Measurements from ENCODE around the gene MRPS2.

Gene MRPS2

DNA sequence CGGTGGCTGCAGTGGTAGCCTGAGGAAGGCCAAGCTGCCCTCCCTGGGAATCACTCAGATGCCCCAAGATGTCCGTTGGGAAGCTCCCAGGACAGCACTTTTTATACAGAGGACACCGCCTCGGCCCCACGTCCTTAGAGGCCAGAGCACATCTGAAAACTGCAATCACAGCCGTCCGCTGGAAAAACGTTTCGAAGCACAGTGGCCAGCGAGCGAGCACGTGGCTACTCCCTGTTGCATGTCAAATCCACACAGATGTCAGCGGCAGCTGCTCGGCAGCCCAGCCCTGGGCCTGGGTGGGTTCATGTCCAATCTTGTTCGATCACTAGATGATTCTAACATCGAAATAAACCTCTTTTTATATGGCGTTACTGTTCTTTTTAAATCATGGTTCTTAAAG lies 12.0 kb upstream of the MRPS2 start:
- no peaks in the 10 kb centered on the region for H3K4me1 Mint-ChIP-seq
- ATAC-seq (no peak), DNase-seq (no peak)
- H3K4me3 Mint-ChIP-seq = no peak overlapping the region
- peaks cover 35% of the 10 kb centered on the region for H3K27me3 Mint-ChIP-seq
- no peaks in the 10 kb centered on the region for H3K9me3 Mint-ChIP-seq
- H3K27ac Mint-ChIP-seq = no peak overlapping the region

DNA sequence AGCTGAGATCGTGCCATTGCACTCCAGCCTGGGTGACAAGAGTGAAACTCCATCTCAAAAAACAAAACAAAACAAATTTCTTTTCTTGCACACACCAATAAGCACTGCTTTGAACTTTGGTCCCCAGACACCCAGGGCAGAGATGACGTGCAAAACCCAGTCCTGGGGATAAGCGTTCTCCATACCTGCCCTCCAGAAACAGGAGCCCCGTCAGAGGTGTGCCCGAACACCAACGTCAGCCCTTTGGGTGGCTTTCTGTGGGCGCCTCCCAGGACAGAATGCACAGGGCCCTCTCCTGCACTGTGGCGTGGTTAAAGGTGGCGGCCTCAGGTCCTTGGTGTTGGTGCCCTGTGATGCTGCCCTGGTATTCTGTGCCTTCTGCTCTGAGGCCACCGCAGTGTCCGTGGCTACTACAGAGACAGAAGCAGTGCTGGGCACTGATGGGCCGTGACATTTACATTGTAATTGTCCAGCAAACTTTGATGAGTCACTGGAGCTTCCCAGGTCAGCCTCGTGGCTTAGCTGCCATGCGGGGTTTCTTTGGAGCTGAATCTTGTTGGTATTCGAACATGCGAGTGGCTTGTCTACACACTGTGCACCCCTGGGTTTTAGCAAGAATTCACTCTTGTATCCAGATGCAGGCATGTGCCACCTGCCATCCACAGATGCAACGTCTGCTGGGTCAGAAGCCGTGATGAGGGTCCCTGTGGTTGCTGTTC lies 11.1 kb upstream of the MRPS2 start:
- H3K9me3 Mint-ChIP-seq = no peaks in the 10 kb centered on the region
- H3K4me1 Mint-ChIP-seq = no peaks in the 10 kb centered on the region
- DNase-seq = no peak
- no peak overlapping the region for H3K27ac Mint-ChIP-seq
- no peak overlapping the region for H3K4me3 Mint-ChIP-seq
- H3K27me3 Mint-ChIP-seq = peaks cover 29% of the 10 kb centered on the region
- ATAC-seq = no peak

- Mint-ChIP-seq H3K9me3 (no peaks in the 10 kb centered on the region), H3K27ac (no peak overlapping the region), H3K4me3 (no peak overlapping the region), H3K4me1 (no peaks in the 10 kb centered on the region), H3K27me3 (peaks cover 27% of the 10 kb centered on the region)
- ATAC-seq = no peak
- no peak for DNase-seq
These were observed 10.2 kb upstream of the MRPS2 start for GRCh38 chr9:135490166-135490870.

- Mint-ChIP-seq H3K27ac (no peak overlapping the region), H3K9me3 (no peaks in the 10 kb centered on the region), H3K4me3 (no peak overlapping the region), H3K4me1 (no peaks in the 10 kb centered on the region), H3K27me3 (peaks cover 26% of the 10 kb centered on the region)
- DNase-seq (no peak), ATAC-seq (no peak)
These were observed 9.5 kb upstream of the MRPS2 start for GRCh38 chr9:135490980-135491464.

- Mint-ChIP-seq H3K4me1 (no peaks in the 10 kb centered on the region), H3K4me3 (no peak overlapping the region), H3K27me3 (peaks cover 26% of the 10 kb centered on the region), H3K9me3 (no peaks in the 10 kb centered on the region), H3K27ac (no peak overlapping the region)
- DNase-seq (no peak), ATAC-seq (no peak)
These were observed 8.7 kb upstream of the MRPS2 start for GRCh38 chr9:135491764-135492163.

DNA sequence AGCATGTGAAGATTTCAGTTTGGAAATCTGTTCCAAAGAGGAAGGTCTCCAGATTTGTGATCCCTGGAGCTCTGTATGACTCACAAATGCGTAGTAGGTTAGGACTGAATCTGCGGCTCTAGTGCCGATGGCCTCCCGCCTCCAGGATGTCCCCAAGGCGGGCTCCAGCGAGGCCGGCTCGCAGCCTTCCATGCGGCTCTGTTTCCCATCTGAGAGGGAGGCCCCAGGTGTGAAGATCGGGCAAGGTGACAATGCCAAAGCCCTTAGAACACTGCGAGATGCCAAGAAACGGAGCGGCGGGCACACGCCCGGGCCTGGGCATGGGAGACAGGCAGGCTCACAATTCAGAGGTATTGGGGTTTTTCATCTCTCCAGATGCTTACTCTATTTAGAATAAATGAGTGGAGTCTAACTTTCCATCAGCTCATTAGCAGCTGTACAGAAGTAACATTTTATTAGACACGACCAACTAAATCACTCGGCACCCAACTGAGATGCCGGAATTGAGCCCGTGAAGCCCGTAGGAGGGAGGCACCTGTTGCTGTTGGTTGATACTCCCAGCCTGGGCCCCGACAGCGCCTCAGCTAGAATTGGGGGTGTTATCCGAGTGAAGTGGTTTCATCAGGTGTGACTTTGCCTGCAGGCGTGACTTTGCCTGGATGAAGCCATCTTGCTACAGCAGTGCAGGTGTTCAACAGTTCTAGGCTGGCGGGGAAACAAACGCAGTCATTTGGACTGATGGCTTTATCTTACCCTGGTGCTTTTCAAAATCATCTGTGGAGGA lies 7.4 kb upstream of the MRPS2 start:
- DNase-seq (no peak), ATAC-seq (no peak)
- peaks cover 26% of the 10 kb centered on the region for H3K27me3 Mint-ChIP-seq
- no peaks in the 10 kb centered on the region for H3K9me3 Mint-ChIP-seq
- no peaks in the 10 kb centered on the region for H3K4me1 Mint-ChIP-seq
- no peak overlapping the region for H3K27ac Mint-ChIP-seq
- H3K4me3 Mint-ChIP-seq = no peak overlapping the region

DNA sequence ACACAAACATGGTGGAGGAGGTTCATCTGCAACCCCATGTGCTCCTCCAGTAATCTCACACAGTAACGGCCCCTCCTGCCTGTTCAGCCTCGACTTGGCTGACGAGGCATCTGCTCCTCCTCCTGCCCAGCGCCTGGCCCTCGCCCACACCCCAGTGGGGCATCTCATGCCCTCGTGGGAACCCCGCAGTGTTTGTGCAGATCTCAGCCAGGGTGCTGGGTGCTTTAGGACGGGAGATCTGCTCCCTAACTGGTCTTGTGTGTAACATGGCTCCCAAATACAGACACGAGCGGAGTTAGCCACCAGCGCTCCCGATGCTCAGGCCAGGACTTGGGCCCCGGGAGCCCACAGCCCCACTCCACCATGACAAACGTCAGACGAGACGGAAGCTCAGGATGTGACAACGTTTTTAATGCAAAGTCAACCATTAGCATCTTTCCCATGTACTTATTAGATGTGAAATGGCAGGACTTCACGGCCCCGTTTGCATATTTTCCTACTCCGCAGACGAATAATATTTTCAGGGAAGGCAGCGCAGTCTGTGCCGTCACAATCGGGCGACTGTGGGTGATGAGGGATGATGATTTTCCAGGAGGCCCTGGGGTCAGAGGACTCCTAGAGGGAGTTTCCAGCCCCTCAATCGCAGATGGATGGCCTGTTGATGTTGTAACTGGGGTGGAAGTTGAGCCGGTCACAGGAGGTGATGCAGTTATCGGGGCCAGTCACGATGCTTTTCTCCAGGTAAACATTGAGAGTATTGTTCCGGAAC lies 5.5 kb upstream of the MRPS2 start:
- peaks cover 6% of the 10 kb centered on the region for H3K4me1 Mint-ChIP-seq
- no peak for ATAC-seq
- no peak for DNase-seq
- no peaks in the 10 kb centered on the region for H3K9me3 Mint-ChIP-seq
- H3K27ac Mint-ChIP-seq = no peak overlapping the region
- H3K27me3 Mint-ChIP-seq = peaks cover 26% of the 10 kb centered on the region
- H3K4me3 Mint-ChIP-seq = no peak overlapping the region

DNA sequence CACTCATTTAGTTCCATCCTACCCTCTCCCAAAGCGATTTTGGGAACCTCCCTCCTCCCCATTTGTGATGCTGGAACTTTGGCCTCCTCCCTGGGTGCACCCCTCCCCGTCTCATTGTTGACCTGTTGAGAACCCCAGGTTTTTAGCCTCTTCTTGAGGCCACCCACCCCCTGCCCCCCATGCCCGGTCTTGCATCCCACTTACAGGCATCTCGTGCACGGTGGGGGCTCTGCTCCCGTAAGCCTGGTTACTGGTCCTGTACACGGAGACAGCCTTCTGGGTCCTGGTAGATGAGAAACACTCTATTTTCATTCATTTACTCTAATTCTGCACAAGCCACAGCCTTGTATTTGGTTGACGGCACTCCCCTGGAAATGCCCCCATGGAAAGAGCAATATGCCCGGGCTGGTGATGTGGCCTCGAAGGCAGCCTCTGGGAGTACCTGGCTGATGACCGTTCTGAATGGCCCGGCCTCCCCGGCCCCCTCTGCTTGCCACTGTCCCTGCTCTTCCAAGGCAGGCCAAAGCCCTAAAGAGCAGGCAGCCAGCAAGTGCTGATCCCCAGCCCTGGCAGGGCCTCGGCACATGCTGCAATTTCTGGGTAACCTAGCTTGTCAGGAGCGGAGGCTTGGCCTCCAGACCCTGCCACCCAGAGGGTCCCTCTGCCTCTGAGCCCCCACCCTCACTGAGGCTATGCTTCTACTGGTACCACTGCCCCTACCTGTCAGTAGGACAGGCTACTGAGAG lies 1.9 kb upstream of the MRPS2 start:
- Mint-ChIP-seq H3K27ac (no peak overlapping the region), H3K27me3 (peaks cover 10% of the 10 kb centered on the region), H3K4me3 (no peak overlapping the region), H3K4me1 (peaks cover 30% of the 10 kb centered on the region), H3K9me3 (no peaks in the 10 kb centered on the region)
- DNase-seq (no peak), ATAC-seq (no peak)

GRCh38 chr9:135499326-135500070 lies 984 bp upstream of the MRPS2 start:
- Mint-ChIP-seq H3K9me3 (no peaks in the 10 kb centered on the region), H3K27me3 (peaks cover 10% of the 10 kb centered on the region), H3K4me1 (peaks cover 34% of the 10 kb centered on the region), H3K4me3 (peak overlapping the region; percentile 87 to 89), H3K27ac (peak overlapping the region in 1 of 2 donors; percentile 34)
- DNase-seq (peak; percentile 69 to 80), ATAC-seq (peak; percentile 53)

GRCh38 chr9:135500071-135500524 lies 384 bp upstream of the MRPS2 start:
- no peak overlapping the region for H3K27ac Mint-ChIP-seq
- H3K27me3 Mint-ChIP-seq = peaks cover 4% of the 10 kb centered on the region
- no peaks in the 10 kb centered on the region for H3K9me3 Mint-ChIP-seq
- peak overlapping the region; percentile 89 to 94 for H3K4me3 Mint-ChIP-seq
- peak; percentile 5 for ATAC-seq
- peaks cover 34% of the 10 kb centered on the region for H3K4me1 Mint-ChIP-seq
- DNase-seq = no peak

DNA sequence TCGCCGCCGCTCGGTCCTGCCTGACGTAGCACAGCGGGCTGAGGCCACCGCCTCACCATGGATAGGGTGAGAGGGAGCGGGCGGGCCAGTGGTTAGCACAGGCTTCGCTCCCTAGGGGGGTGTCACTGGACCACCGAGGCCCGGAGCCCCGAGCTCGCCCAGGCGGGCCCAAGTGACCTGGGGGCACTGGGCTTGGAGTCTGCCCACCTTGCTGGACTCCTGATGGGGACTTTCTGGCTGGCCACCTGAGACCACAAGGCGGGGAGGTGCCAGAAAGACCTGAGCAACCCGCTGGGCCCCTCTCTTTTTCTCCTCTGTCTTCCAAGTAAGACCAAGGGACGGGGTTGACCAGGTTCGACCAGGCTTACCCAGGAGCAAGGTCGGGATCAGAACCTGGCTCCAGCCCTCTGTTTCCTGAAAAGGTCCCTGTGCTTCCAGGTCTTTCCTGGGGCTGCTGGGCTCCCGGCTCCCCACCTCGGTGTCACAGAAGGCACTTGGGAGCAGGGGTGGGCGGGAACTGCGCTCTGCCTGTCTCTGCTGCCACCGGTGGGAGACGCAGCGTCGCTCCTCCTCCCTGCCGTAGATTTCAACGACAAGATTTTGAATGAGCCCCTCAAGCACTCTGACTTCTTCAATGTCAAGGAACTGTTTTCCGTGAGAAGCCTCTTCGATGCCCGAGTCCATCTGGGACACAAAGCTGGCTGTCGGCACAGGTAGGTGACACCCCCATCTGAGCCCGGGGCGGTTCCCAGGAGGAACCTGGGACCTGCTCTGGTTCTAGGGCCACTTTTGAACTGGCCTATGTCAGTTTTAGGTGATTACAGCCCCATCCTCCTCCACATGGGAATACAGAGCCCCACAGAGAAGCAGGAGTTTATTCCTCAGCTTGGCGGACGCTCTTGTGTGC lies 1.0 kb downstream of the MRPS2 start:
- Mint-ChIP-seq H3K4me3 (peak overlapping the region; percentile 89 to 94), H3K27me3 (no peaks in the 10 kb centered on the region), H3K27ac (peak overlapping the region; percentile 78 to 98), H3K4me1 (peaks cover 34% of the 10 kb centered on the region), H3K9me3 (no peaks in the 10 kb centered on the region)
- DNase-seq = no peak
- ATAC-seq = no peak

DNA sequence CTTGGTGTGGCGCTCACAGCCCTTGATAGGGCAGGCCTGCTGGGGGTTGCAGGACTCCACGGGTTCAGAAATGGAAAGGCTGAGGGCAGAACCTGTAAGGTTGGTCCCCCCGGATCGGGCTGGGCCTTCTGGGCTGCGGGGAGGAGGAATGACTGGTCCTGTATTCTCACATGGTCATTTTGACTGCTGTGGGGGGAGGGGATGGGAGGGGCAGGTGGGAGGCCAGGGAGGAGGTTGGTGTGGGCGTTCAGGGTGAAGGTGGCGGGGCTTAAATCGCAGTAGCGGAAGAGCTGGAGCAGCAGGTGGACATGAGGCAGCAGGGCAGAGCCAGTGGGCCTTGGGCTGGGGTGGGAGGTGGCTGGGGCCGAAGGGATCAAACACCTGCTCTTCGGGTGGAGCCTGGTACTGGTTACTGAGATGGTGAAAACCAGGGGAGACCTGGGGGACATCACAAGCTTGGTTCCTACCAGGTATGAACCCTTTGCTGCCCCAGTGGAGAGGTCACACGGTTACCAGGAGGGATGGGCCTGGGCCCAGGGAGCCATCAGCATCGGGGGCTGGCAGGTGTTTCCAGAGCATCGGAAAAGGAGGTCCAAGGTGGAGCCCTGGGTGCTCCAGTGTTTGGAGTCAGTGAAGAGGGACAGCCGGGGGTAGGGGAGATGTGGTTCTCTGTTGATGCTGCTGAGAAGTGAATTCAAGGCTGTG lies 1.8 kb downstream of the MRPS2 start:
- Mint-ChIP-seq H3K27me3 (no peaks in the 10 kb centered on the region), H3K4me3 (peak overlapping the region; percentile 89 to 94), H3K4me1 (peaks cover 34% of the 10 kb centered on the region), H3K9me3 (no peaks in the 10 kb centered on the region), H3K27ac (peak overlapping the region in 1 of 2 donors; percentile 93)
- DNase-seq (no peak), ATAC-seq (no peak)

DNA sequence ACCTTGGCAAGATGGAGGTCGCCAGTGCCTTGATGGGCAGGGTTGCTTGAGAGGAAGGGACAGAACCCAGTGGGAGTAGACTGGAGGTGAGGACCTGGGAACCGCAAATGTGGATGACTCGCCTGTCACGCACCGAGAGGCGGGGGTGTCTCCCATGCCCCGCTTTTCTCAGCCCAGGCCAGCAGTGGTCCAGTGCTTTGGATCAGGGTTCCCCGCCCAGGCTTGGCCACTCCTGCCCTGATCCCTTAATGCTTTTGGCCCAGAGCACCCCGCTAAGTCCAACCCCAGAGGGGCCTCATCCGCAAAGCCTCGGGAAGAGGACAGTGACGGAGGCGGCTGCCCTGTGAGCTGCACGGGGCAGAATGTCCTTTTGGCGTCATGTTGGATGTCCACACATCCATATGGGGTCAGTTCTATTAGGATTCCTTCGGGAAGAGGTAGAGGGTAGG lies 2.4 kb downstream of the MRPS2 start:
- H3K27me3 Mint-ChIP-seq = no peaks in the 10 kb centered on the region
- no peak for ATAC-seq
- H3K27ac Mint-ChIP-seq = peak overlapping the region in 1 of 2 donors; percentile 83
- peaks cover 0 to 2% of the 10 kb centered on the region in 2 donors for H3K9me3 Mint-ChIP-seq
- peaks cover 34% of the 10 kb centered on the region for H3K4me1 Mint-ChIP-seq
- DNase-seq = no peak
- no peak overlapping the region for H3K4me3 Mint-ChIP-seq
